ENCODE data around the gene CTBP2. TPM values are rescaled to one million over a fixed set of nuclear protein-coding genes. Genes with fewer than 3 reads are reported as not detected.

Gene CTBP2
- total and polyA plus RNA-seq, 10 of the 15 experiments (the other 5 are each of a cell fraction or from before 2014, with no cell fraction given) = 0.02 to 0.72 (median 0.06) TPM; not detected in 2

GRCh38 chr10:125071008-125071407 is 89.4 kb downstream of the CTBP2 start:
- H3K4me2 ChIP-seq (ENCODE audit: control insufficient read depth, insufficient read depth) = no peak overlapping the region
- no peak overlapping the region for H2AFZ ChIP-seq (ENCODE audit: control insufficient read depth, low read depth, low read length)
- in situ Hi-C loops (cut with MboI) (no loop called here), intact Hi-C loops (cut with micrococcal nuclease; ENCODE audit: unreplicated experiment) (no loop called here)
- peaks cover 3 to 5% of the 10 kb centered on the region in 2 experiments for H3K27me3 ChIP-seq (replicated peaks in 1 of 2; ENCODE audit: control insufficient read depth in 2 of 2, insufficient read depth in 2 of 2, low read length in 1 of 2)
- RAD21 ChIA-PET (ENCODE audit: unreplicated experiment) = no interaction called here
- 59% methylated on average over 11 of the region's 11 CpGs for WGBS (ENCODE audit: insufficient coverage, insufficient replicate concordance, low lambda C conversion rate, missing lambda C conversion rate)
- no peak overlapping the region for H3K9ac ChIP-seq (ENCODE audit: control insufficient read depth, insufficient read depth, low read length)
- no TSS peak for BruUV-seq (replicated peaks)
- no peaks in the 10 kb centered on the region for H3K79me2 ChIP-seq (ENCODE audit: control insufficient read depth, insufficient read depth, low read length)
- FAIRE-seq = no peak
- H3K27ac ChIP-seq (ENCODE audit: control insufficient read depth, insufficient read depth) = no peak overlapping the region
- no peak overlapping the region for H3K4me3 ChIP-seq
- ATAC-seq = no peak
- POLR2A ChIA-PET = no interaction called here
- DNase-seq (ENCODE audit: low read depth, low spot score) = no peak
- H3K4me1 ChIP-seq (ENCODE audit: control insufficient read depth, insufficient read depth, low read length) = peaks cover under 1% of the 10 kb centered on the region; the same call in 1 of the 2 replicates
- SMC1A ChIA-PET (ENCODE audit: uncharacterized antibody, unreplicated experiment) = no interaction called here
- CTCF ChIA-PET = no interaction called here
- no peaks in the 10 kb centered on the region for H3K36me3 ChIP-seq (ENCODE audit: control insufficient read depth in 2 of 2, insufficient read depth in 2 of 2, low read length in 1 of 2)
- 0 out of 2 replicates have a peak, but pooled peaks cover 8% of the 10 kb centered on the region for H4K20me1 ChIP-seq (ENCODE audit: control insufficient read depth, insufficient read depth)
- no peaks in the 10 kb centered on the region; the same call in 1 of the 3 replicates for H3K9me3 ChIP-seq (replicated peaks; ENCODE audit: control insufficient read depth, insufficient read depth, low read length)
- TF ChIP-seq ATF2 (IDR thresholded peaks at IDR 0.05; ENCODE audit: low read length) (no peak), ZNF384 (IDR thresholded peaks at IDR 0.05; ENCODE audit: borderline replicate concordance, low read depth, low read length) (no peak), PAX5 (IDR thresholded peaks at IDR 0.05; ENCODE audit: borderline replicate concordance, low read depth, low read length) (no peak), JUNB (IDR thresholded peaks at IDR 0.05) (no peak), RAD51 (IDR thresholded peaks at IDR 0.05) (no peak), PML (IDR thresholded peaks at IDR 0.05; ENCODE audit: low read length) (no peak), HCFC1 (IDR thresholded peaks at IDR 0.05; ENCODE audit: low read length) (no peak), EED (IDR thresholded peaks at IDR 0.05; ENCODE audit: low read depth) (no peak), PAX8 (IDR thresholded peaks at IDR 0.05) (no peak), LARP7 (IDR thresholded peaks at IDR 0.05) (no peak), ASH2L (IDR thresholded peaks at IDR 0.05; ENCODE audit: borderline replicate concordance, low read depth) (no peak), E2F8 (IDR thresholded peaks at IDR 0.05; ENCODE audit: low read depth, partially characterized antibody) (no peak), NR2F1 (conservative IDR thresholded peaks at IDR 0.05) (no peak)
- TF ChIP-seq, protein P1, sequence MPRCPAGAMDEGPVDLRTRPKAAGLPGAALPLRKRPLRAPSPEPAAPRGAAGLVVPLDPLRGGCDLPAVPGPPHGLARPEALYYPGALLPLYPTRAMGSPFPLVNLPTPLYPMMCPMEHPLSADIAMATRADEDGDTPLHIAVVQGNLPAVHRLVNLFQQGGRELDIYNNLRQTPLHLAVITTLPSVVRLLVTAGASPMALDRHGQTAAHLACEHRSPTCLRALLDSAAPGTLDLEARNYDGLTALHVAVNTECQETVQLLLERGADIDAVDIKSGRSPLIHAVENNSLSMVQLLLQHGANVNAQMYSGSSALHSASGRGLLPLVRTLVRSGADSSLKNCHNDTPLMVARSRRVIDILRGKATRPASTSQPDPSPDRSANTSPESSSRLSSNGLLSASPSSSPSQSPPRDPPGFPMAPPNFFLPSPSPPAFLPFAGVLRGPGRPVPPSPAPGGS (IDR thresholded peaks at IDR 0.05; ENCODE audit: borderline replicate concordance, insufficient read depth, low read depth, low read length, poor library complexity, severe bottlenecking) = no peak
- TF ChIP-seq, protein P2, sequence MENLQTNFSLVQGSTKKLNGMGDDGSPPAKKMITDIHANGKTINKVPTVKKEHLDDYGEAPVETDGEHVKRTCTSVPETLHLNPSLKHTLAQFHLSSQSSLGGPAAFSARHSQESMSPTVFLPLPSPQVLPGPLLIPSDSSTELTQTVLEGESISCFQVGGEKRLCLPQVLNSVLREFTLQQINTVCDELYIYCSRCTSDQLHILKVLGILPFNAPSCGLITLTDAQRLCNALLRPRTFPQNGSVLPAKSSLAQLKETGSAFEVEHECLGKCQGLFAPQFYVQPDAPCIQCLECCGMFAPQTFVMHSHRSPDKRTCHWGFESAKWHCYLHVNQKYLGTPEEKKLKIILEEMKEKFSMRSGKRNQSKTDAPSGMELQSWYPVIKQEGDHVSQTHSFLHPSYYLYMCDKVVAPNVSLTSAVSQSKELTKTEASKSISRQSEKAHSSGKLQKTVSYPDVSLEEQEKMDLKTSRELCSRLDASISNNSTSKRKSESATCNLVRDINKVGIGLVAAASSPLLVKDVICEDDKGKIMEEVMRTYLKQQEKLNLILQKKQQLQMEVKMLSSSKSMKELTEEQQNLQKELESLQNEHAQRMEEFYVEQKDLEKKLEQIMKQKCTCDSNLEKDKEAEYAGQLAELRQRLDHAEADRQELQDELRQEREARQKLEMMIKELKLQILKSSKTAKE (IDR thresholded peaks at IDR 0.05; ENCODE audit: low read depth, poor library complexity, severe bottlenecking) = no peak

Data from GM12878 (cell line).